SU-DHL-6 (cell line): Measurements from ENCODE around the gene INO80B.
"Not testable (repeated sequence)": the region's sequence is repeated elsewhere in the genome, so short reads cannot be mapped to it uniquely, and the experiment has no call there.

Source experiments
- H2AFZ ChIP-seq: fragments of 200-600 bp; sonication (generic); 2 replicates; pipeline ENCODE4 v1.6.1; 2014; ENCODE audit warnings: low read depth, mild to moderate bottlenecking, moderate library complexity, mixed read lengths, antibody characterized with exemption, low read length; ENCODE audit not compliant: severe bottlenecking
- H3F3A ChIP-seq: fragments of 200-600 bp; shearing (Covaris generic); 2 replicates; pipeline ENCODE4 v1.6.0; 2016; ENCODE audit warnings: antibody characterized with exemption, mild to moderate bottlenecking; ENCODE audit not compliant: insufficient read depth
- H3K27ac ChIP-seq: fragments of 200-600 bp; sonication (generic); 2 replicates; pipeline ENCODE4 v1.5.1; 2016; ENCODE audit warnings: low read depth, mild to moderate bottlenecking, low read length, moderate library complexity, mixed read lengths
- H3K27me3 ChIP-seq: fragments of 200-600 bp; sonication (generic), shearing (Covaris generic); 2 replicates; pipeline ENCODE4 v1.6.0; 2014; ENCODE audit warnings: mild to moderate bottlenecking, low read length
- H3K36me3 ChIP-seq: fragments of 200-600 bp; sonication (generic); 2 replicates; pipeline ENCODE4 v1.6.1; 2014; ENCODE audit warnings: mild to moderate bottlenecking, low read length, mixed read lengths
- H3K4me2 ChIP-seq: fragments of 300-600, 200-600 bp; shearing (Covaris generic), sonication (generic); 2 replicates; pipeline ENCODE4 v1.6.0; 2014; ENCODE audit warnings: low read length, low read depth, mild to moderate bottlenecking; ENCODE audit not compliant: poor library complexity, severe bottlenecking
- H3K4me3 ChIP-seq: fragments of 200-600 bp; sonication (generic); 2 replicates; pipeline ENCODE4 v1.5.1; 2014; ENCODE audit warnings: antibody characterized with exemption, low read length, mild to moderate bottlenecking, mixed read lengths; ENCODE audit not compliant: insufficient read depth, poor library complexity, severe bottlenecking
- H3K79me2 ChIP-seq: fragments of 200-600 bp; sonication (generic); 2 replicates; pipeline ENCODE4 v1.6.1; 2014; ENCODE audit warnings: mild to moderate bottlenecking, low read length, moderate library complexity; ENCODE audit not compliant: insufficient read depth
- H3K9ac ChIP-seq: fragments of 200-600 bp; sonication (generic); 2 replicates; pipeline ENCODE4 v1.7.0; 2014; ENCODE audit warnings: mild to moderate bottlenecking, low read length
- H3K9me2 ChIP-seq: fragments of 200-600 bp; sonication (generic); replicated peaks from 2 replicates; pipeline ENCODE4 v1.6.1; 2014; ENCODE audit warnings: low read length; ENCODE audit not compliant: insufficient read depth
- H3K9me3 ChIP-seq: fragments of 200-600 bp; sonication (generic); 2 replicates; pipeline ENCODE4 v1.6.1; 2014; ENCODE audit warnings: low read length, mixed read lengths; ENCODE audit not compliant: insufficient read depth
- H4K20me1 ChIP-seq: fragments of 200-600 bp; sonication (generic); 2 replicates; pipeline ENCODE4 v1.6.1; 2014; ENCODE audit warnings: low read depth, mild to moderate bottlenecking, antibody characterized with exemption, low read length, moderate library complexity, mixed read lengths
- CTCF ChIP-seq: fragments of 200-600 bp; sonication (generic); IDR thresholded peaks from one replicate; pipeline ENCODE4 v1.5.1; 2017; ENCODE audit warnings: antibody characterized with exemption, mild to moderate bottlenecking, low read length, moderate library complexity; ENCODE audit not compliant: insufficient read depth, poor library complexity, severe bottlenecking
- EZH2phosphoT487 ChIP-seq: fragments of 200-600 bp; sonication (generic), shearing (Covaris generic); conservative IDR thresholded peaks from 2 replicates; pipeline ENCODE4 v1.6.1; 2018; ENCODE audit warnings: mild to moderate bottlenecking, antibody characterized with exemption, low read length, moderate library complexity, mixed read lengths

The INO80B gene

GRCh38 chr2:74420006-74420405 lies 34.9 kb upstream of the INO80B start:
- Histone ChIP-seq H3K36me3 (no peaks in the 10 kb centered on the region), H3K4me2 (no peak overlapping the region), H3F3A (no peaks in the 10 kb centered on the region; the same call in 1 of the 2 replicates), H2AFZ (no peak overlapping the region), H3K27me3 (no peaks in the 10 kb centered on the region), H4K20me1 (no peaks in the 10 kb centered on the region), H3K9me3 (no peaks in the 10 kb centered on the region), H3K79me2 (no peaks in the 10 kb centered on the region), H3K4me3 (no peak overlapping the region), H3K9me2 (no peaks in the 10 kb centered on the region), H3K9ac (no peak overlapping the region), H3K27ac (no peak overlapping the region)
- TF ChIP-seq CTCF = no peak
- no peak for TF ChIP-seq EZH2phosphoT487

GRCh38 chr2:74420443-74421103 lies 34.3 kb upstream of the INO80B start:
- H3K9me2 ChIP-seq, H3F3A ChIP-seq, H3K27ac ChIP-seq, H3K36me3 ChIP-seq, H3K79me2 ChIP-seq, H3K9ac ChIP-seq, H3K27me3 ChIP-seq, H3K9me3 ChIP-seq, H4K20me1 ChIP-seq: not testable (repeated sequence)
- H3K4me3 ChIP-seq = peak overlapping the region; percentile 52
- H3K4me2 ChIP-seq = peak overlapping the region; percentile 76
- H2AFZ ChIP-seq = peak overlapping the region; percentile 99

- no peaks in the 10 kb centered on the region for H3K9me3 ChIP-seq
- peak within 1 kb of the TSS; percentile 99 for H2AFZ ChIP-seq
- peak within 1 kb of the TSS; percentile 76 for H3K4me2 ChIP-seq
Observed at GRCh38 chr2:74421221-74421870, 33.5 kb upstream of the INO80B start, which contains the start of the genes C2orf81 and WDR54. C2orf81 (minus strand) TSS chr2:74421619; CDS start chr2:74421560, 59 bp downstream. WDR54 (plus strand) TSS chr2:74421730; CDS start chr2:74422154, 424 bp downstream.

More at GRCh38 chr2:74421221-74421870, 33.5 kb upstream of the INO80B start, which contains the start of the genes C2orf81 and WDR54:
- H3K27ac ChIP-seq = no peak within 1 kb of the TSS
- no peaks in the 10 kb centered on the region for H4K20me1 ChIP-seq
- H3F3A ChIP-seq = no peaks in the 10 kb centered on the region; the same call in 1 of the 2 replicates
- H3K27me3 ChIP-seq = no peaks in the 10 kb centered on the region
- H3K36me3 ChIP-seq = no peaks in the 10 kb centered on the region
- TF ChIP-seq CTCF (no peak), EZH2phosphoT487 (no peak)
- H3K9me2 ChIP-seq = no peaks in the 10 kb centered on the region
- H3K4me3 ChIP-seq = peak within 1 kb of the TSS; percentile 69
- H3K79me2 ChIP-seq = no peaks in the 10 kb centered on the region
- peak within 1 kb of the TSS; percentile 68 for H3K9ac ChIP-seq
